HG02763 (cell line): ENCODE results near the gene ACTR5.
"Not testable (repeated sequence)": the region's sequence is repeated elsewhere in the genome, so short reads cannot be mapped to it uniquely, and the experiment has no call there.

ENCODE experiments used
- ATAC-seq: cut with Tn5 transposase; IDR thresholded peaks from one replicate; pipeline ENCODE4 v1.9.1; 2021; ENCODE audit warnings: mild to moderate bottlenecking, moderate library complexity; ENCODE audit not compliant: unreplicated experiment

The ACTR5 gene

DNA sequence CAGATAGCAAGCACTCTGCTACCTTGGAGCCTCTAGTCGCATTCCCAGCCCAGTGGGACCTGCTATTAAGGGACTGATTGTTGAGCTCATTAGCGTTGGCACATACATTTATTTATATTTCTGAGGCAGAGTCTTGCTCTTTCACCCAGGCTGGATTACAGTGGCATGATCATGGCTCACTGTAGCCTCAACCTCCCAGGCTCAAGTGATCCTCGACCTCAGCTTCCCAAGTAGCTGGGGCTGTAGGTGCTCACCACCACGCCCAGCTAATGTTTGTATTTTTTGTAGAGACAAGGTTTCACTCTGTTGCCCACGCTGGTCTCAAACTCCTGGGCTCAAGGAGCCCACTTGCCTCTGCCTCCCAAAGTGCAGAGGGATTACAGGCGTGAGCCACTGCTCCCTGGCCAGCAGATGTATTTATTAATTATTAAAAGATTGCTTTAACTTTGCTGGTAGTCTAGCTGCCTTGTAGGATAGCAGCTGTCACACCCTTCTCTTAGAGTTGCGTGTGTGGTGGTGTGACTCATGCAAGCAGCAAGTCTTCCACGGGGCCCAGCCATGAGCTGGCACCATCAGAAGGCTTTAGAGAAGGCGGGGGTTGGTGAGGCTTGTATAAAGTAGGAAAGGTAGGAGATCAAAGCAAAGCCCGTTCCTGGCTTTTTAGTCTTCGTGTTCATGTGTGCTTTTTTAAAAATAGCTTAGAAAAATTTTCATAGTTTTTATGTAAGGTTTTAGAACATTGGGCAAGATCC lies 16.5 kb downstream of the ACTR5 start:
- ATAC-seq, result no peak

DNA sequence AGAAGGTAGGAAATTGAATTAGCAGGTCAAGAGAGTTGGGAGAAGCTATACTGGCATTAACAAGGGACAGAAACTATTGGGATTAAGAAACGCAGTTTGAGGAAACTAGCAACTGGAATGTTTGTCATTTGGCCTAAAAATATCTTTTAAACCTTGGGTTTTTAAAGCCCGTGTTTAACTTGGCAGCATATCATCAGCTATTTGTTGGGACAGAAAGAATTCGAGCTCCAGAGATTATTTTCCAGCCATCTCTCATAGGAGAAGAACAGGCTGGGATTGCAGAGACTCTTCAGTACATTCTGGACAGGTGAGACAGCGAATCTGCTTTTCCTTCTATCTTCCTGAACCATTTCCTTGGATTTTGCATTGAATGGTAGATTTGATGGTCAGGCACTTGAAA lies 17.8 kb downstream of the ACTR5 start:
- ATAC-seq, result no peak

- ATAC-seq, result no peak
Measured at GRCh38 chr20:38769376-38770295, 21.4 kb downstream of the ACTR5 start.

GRCh38 chr20:38770546-38770945 lies 22.3 kb downstream of the ACTR5 start:
- ATAC-seq, result no peak

- ATAC-seq, result no peak
Measured at GRCh38 chr20:38770970-38771369, 22.7 kb downstream of the ACTR5 start.

DNA sequence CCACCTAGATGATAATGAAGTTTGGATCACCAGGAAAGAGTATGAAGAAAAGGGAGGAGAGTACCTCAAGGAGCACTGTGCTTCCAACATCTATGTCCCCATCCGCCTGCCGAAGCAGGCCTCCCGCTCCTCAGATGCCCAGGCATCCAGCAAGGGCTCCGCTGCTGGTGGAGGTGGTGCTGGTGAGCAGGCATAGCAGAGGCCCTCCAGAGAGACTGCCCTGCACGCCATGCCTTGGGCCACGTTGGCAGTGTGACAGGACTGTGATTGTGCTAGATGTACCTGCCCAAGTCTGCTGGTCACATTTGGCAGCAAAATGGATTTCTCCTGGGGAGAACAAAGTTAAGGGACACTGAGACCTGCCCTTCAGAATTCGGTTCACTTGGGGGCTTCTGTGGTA lies 23.4 kb downstream of the ACTR5 start:
- ATAC-seq, result no peak

DNA sequence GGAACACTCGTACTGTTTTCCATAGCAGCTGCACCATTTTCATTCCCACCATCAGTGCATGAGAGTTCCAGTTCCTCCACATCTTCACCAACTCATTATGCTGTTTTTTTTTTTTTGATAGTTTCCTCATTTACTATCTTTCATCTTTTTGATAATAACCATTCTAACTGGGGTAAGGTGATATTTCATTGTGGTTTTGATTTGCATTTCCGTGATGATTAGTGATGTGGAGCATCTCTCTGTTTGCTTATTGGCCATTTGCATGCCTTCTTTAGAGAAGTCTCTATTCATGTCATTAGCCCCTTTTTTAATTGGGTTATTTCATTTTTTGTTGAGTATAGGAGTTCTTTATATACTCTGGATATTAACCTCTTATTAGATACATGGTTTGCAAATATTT lies 25.9 kb downstream of the ACTR5 start:
- no peak for ATAC-seq

DNA sequence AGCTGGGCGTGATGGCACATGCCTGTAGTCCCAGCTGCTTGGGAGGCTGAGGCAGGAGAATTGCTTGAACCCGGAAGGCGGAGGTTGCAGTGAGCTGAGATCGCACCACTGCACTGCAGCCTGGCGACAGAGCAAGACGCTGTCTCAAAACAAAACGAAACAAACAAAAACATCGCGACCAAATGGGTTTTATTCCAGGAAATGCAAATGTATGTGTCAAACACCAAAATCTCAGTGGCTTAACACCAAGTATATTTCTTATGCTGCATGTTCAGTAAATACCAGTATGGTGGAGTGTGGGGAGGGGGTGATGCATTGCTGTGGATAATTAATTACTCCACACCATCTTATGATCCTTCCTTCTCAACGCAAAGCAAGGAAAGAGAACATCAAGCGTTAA lies 28.1 kb downstream of the ACTR5 start:
- ATAC-seq, result no peak

GRCh38 chr20:38779247-38780097 lies 31.2 kb downstream of the ACTR5 start:
- no peak for ATAC-seq

GRCh38 chr20:38782275-38782674 lies 34.0 kb downstream of the ACTR5 start:
- no peak for ATAC-seq

GRCh38 chr20:38787870-38788269 lies 39.6 kb downstream of the ACTR5 start:
- ATAC-seq, result no peak

DNA sequence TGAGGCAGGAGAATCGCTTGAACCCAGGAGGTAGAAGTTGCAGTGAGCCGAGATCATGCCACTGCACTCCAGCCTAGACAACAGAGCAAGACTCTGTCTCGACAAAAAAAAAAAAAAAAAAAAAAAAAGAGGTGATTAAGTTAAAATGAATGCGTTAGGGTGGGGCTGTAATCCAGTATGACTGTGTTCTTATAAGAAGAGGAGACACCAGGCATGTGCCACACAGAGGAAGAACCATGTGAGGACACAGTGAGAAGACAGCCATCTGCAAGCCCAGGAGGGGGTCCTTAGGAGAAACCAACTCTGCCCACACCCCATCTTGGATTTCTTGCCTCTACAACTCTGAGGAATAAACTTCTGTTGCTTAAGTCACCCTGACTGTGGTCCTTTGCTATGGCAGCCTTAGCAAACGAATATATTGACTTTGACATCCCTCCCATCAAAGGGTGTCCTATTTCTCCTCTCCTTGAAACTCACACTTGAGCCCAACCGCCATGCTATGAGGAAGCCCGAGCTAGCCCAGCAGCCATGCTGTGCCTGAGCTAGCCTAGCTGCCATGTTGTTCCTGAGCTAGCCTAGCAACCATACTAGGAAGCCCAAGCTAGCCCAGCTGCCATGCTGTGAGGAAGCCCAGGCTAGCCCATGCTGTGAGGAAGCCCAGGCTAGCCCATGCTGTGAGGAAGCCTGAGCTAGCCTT lies 41.4 kb downstream of the ACTR5 start:
- no peak for ATAC-seq

GRCh38 chr20:38790200-38791053 lies 42.2 kb downstream of the ACTR5 start:
- no peak for ATAC-seq

DNA sequence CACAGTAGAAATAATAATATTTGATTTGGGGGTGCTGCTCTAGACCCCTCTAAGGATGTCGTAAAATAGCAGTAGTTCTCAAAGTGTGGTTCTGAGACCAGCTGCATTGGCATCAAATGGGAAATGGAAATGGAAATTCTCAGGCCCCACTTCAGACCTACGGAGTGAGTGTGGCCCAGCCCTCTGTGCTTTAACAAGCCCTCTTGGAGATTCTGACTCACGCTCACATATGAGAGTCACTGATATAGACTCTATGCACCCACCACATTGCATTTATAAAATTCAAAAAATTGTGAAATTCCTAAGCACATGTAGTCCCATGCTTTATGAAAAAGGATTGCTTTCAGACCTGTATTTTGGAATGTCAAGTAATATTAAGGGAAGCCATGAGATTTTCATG lies 43.0 kb downstream of the ACTR5 start:
- ATAC-seq, result no peak

DNA sequence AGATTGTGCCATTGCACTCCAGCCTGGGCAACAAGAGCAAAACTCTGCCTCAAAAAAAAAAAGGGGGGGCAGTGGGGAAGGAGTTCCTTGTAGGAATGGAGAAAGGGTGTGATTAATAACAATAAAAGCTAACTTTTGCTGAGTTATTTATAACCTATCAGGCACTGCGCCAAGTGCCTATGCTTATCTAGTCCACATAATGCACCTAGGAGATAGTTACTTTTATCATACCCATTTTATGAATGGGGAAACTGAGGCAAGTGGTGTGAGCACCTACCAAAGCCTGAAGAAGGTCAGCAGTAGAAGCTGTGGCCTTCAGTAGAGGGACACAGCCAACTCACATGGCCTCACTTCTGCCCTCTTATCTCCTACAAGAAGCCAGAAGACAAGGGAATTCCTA lies 43.7 kb downstream of the ACTR5 start:
- ATAC-seq, result no peak

DNA sequence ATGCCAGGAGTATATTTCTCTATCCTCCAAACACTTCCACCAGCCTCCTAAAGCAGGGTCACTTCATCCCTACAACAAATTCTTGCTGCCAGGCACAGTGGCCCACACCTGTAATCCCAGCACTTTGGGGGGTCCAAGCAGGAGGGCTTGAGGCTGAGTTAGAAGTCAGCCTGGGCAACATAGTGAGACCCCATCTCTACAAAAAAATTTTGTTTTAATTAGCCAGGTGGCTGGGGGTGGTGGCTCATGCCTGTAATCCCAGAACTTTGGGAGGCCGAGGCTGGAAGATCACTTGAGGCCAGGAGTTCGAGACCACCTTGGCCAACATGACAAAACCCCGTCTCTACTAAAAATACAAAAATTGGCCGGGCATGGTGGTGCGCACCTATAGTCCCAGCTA lies 45.8 kb downstream of the ACTR5 start:
- ATAC-seq, result not testable (repeated sequence)

GRCh38 chr20:38798266-38798665 lies 50.0 kb downstream of the ACTR5 start:
- no peak for ATAC-seq

- no peak for ATAC-seq
Measured at GRCh38 chr20:38799203-38799602, 50.9 kb downstream of the ACTR5 start.

DNA sequence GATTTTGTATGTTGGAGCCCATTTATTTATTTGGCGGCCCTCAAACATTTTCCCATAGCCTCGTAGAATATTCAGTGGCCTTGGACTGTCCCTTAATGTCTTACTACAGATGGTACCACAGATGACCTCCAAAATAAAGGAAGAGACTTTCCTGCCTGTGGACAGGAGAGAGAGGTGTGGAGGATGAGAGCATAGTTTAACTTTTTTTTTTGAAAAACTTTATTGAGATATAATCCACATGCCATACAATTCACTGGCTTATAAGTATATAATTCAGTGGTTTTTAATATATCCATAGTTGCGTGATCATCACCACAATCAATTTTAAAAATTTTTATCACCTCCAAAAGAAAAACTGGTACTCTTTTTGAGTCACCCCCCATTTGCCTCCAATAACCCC lies 52.6 kb downstream of the ACTR5 start:
- no peak for ATAC-seq

- no peak for ATAC-seq
Measured at GRCh38 chr20:38804221-38804620, 56.0 kb downstream of the ACTR5 start.
